Muscle of arm (tissue), 12 donors: ENCODE results near the gene MVD. TPM values are rescaled to one million over a fixed set of nuclear protein-coding genes. Genes with fewer than 3 reads are reported as not detected.

Source experiments
- DNase-seq: peaks from one replicate; pipeline ENCODE4 v3.0.0-alpha.2; 2013
- polyA plus RNA-seq, 12 donors: library from polyadenylated mRNA; unstranded; fragments of 120-200 nt; gene quantifications; one replicate each; pipeline ENCODE4 v1.2.1, GENCODE V29; 2013; ENCODE audit not compliant: insufficient read length in 12 of 12

The MVD gene
- polyA plus RNA-seq, 12 donors: 18.2 to 35.2 (median 24.3) TPM; not detected in 1

GRCh38 chr16:88643644-88643932, 19.3 kb downstream of the MVD start:
- no peak for DNase-seq

DNA sequence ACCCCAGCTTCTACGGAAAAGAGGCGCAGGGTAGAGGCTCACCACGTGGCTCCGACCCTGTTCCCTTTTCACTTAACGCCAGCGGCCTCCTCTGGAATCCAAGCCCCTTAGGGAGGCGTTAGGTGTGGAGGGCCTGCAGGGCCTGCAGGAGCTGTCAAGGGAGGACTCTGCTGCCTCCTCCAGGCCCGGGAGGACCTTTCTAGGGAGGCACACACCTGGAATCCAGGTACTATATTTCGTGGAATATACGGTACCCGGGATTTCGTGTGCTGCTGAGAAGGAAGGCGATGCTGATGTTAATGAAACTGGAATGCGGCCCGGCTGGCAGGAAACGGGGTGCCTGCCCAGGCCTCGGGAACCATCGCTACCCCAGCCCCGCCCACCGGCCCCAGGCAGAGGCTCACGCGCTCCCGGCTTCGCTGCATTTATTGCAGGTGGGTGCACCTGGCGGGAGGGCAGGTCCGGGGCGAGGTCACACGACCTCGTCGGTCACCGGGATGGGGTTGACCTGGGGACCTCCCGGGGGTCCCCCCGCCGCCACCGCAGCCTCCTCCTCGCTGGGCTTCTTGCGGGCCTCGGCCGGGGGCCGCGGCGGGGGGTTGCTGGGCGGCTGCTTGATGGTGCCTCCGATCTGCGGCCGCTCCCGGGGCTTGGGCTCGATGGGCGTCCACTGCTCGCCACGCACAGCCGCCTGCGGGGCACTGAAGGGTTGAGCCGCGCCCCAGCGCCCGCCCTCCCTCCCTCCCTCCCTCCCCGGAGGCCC, 19.8 kb downstream of the MVD start:
- no peak for DNase-seq

DNA sequence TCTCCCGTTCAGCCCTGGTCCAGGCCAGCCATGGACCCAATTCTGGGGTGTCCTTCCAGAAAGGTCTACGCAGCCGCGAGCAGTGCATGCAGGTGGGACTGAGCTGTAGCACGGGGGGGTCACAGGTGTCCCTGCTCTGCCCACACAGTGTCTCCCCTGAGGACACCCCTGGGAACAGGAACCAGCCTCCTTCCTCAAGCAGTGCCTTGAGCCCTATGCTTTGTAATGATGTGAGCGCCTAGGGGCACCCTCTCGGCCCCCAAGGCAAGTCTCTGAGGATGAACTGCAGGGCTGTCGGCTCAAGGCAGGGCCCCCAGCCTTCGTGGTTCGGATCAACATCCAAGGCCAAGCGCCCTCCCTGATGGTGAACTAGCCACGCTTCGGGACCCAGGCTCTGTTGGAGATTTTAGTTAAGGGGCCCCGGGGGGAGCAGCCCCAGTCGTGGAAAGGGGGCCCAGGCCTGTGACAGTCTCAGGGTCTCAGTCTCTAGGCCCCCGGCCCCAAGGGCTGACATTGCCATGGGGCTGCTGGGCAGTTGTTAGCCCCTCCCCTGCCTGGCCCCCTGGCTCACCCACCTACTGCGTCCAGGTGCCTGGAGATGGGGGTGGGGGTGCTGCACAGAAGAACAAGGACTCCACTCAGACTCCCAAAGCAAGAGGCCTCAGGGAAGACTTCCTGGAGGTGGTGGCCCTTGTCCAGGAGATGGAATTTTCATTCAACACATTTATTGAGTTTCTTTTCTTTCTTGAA, 22.2 kb downstream of the MVD start:
- no peak for DNase-seq

GRCh38 chr16:88640039-88640495, 22.8 kb downstream of the MVD start:
- DNase-seq: no peak

DNA sequence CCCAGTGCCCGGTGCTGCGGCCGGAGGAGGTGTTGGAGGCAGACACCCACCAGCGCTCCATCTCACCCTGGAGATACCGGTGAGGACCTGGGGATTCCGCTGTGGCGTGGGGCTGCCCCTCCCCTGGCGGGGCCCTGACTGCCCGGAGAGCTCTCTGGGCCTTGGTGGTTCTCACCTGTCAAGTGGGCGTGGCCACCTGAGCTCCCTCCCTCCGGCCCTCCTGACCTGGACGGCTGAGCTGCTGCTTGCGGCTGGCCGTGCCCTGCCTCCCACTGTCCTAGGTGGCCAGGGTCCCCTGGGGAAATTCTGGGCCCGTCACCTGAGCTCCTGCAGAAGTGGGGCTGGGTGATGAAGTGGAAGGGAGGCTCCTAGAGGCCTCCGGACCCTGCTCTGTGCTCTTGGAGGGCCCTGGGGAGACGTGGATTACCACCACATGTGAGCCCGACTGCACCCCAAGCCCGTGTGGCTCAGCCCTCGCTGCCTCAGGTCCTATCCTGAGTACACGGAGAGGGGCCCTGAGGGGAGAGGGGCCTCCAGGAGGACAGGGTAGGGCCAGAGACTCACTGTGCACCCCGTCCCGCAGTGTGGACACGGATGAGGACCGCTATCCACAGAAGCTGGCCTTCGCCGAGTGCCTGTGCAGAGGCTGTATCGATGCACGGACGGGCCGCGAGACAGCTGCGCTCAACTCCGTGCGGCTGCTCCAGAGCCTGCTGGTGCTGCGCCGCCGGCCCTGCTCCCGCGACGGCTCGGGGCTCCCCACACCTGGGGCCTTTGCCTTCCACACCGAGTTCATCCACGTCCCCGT, 23.5 kb downstream of the MVD start:
- no peak for DNase-seq

DNA sequence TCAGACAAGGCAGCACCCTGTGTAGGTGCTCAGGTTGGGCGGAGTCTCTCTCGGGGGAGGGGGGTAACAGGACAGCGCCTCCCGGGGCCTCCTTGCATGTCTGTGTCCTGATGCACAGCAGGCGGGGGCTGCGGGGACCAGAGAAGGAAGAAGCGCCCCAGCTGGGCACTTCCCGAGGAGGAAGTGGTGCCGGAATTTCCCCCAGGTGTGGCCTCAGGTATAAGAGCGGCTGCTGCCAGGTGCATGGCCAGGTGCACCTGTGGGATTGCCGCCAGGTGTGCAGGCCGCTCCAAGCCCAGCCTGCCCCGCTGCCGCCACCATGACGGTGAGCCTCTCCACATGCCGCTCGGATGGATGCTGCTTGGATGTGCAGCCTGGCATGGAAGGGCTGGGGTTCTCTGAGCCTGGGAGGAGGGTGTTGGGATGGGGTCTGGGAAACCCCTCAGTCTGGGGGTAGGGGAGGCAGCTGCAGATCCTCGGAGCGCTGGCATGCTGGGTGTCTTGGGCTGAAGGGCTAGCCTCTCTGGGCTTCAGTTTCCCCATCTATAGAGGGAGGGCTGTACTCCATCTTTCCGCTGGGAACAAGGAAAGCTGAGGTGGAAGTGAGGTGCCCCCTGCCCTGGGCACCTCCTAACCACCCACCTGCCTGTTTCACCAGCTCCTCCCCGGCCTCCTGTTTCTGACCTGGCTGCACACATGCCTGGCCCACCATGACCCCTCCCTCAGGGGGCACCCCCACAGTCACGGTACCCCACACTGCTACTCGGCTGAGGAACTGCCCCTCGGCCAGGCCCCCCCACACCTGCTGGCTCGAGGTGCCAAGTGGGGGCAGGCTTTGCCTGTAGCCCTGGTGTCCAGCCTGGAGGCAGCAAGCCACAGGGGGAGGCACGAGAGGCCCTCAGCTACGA, 24.3 kb downstream of the MVD start, which contains the start of gene IL17C:
Gene IL17C (plus strand): TSS at position 250 of the 908 bp plus-strand sequence. CDS start 70 bp downstream, at position 320.
- no peak for DNase-seq

DNA sequence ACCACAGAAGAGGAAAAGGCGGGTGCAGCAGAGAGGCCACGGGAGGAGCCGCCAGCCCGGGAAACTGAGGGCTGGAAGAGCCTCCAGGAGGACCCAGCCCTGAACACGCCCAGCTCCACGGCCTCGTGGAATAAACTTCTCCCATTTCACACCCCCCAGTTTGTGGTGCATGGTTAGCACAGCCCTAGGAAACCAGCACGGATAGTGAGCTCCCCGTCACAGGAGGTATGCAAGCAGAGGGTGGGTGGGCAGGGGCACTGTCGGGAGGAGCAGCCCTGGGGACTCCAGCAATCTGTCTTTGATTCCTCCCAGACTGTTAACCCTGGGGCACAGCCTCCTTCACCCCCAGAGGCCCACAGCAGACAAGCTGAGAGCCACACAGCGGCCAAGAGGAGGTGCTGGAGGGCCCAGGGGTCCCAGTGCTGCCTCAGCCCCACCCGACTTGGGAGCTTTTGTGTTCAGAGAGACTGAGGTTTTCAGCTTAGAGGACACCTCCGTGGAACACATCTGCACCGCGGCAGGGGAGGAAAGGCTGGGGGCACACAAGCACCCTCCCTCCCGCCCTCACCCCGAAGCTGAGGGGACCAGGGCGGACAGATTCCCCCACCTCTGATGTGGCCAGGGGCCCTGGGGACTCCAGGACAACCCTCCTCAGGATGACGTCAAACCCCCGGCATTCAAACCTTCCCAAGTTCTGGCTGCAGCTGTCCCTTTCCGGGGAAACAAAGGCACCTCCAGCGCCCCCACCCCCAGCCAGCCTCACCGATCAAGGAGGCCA, 26.2 kb downstream of the MVD start:
- no peak for DNase-seq

- no peak for DNase-seq
Observed at GRCh38 chr16:88635671-88636319, 27.1 kb downstream of the MVD start.

DNA sequence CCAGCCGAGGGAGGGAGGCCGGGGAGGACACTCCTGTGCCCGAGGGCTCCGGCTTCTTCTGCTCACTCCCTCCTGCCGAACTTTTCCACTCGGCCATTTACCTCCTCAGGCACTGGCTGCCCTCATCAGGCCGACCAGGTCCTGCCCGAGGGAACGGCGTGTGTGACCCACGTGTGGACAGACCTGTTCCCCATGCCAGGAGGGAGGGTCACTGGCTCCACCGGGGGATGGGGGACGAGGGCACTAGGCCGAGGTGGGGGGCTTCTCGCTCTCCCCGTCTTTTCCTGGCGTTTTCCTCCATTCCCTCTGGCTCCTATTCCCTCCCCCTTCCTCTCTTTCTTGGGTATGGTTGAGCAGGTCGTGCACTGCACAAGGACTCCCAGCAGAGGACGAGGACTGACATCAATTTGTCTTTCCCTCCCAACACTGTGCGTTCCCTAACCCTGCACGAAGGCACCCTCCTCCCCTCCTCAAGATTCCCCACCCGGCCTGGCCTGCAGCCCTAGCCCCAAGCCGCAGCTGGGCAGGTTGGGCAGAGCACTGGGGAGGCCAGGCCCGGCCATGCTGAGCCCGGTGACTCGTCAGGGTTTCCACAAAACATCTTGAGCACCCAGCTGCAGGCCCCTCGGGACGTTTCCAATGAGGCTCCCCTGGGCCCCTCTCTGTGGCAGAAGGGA, 27.8 kb downstream of the MVD start:
- DNase-seq: no peak

GRCh38 chr16:88634141-88634993, 28.5 kb downstream of the MVD start:
- DNase-seq: no peak

GRCh38 chr16:88633684-88634140, 29.2 kb downstream of the MVD start:
- no peak for DNase-seq

GRCh38 chr16:88632587-88632930, 30.3 kb downstream of the MVD start:
- DNase-seq: no peak

DNA sequence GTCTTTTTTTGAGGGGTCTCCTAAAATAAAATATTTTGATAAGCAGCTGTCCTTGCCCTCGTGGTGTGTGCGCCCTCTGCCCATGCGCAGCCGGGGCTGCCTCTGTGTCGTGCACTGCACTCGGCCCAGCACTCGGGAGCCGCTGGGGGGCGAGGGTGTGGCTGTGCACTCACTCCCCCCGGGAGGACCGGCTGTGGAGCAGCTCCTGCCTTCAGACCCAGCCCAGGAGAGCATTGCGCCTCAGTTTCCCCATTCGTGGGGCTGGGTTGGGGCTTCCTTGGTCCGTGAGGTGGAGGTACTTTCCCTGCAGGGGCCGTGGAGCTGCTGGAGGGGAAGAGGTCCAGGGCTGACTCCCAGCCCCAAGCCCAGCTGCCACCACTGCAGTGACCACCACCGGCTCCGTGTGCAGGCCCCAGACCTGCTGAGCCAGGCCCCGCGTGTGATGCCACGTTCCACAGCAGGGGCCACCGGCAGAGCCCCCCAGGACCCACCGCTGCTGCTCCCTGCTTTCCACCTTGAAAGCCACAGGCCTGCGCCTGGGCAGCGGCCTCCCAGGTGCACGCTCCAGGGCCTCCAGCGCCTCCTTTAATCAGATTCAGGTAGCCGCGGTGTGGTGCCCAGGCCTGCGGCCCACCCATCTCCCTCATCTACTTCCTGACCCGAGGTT, 30.8 kb downstream of the MVD start:
- DNase-seq: no peak

DNA sequence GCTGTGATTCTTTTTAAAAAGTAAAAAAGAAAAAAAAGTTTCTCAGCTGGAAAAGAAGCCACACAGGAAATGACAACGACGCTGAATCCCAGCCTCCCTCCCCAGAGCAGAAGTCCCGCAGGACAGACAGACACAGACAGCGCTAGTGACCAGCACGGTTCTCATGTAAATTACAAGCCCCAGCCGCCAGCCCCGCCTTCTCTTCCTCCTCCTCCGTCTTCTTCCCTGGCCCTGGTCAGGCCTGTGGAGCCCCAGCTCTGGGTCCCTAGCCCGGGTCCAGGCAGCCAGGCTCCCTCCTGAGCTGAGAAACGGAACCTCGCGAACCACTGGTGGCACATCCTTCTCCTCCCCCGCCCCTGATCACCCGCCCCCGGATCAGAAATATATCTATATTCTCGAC, 31.5 kb downstream of the MVD start:
- no peak for DNase-seq

- no peak for DNase-seq
Observed at GRCh38 chr16:88630941-88631340, 31.9 kb downstream of the MVD start.

DNA sequence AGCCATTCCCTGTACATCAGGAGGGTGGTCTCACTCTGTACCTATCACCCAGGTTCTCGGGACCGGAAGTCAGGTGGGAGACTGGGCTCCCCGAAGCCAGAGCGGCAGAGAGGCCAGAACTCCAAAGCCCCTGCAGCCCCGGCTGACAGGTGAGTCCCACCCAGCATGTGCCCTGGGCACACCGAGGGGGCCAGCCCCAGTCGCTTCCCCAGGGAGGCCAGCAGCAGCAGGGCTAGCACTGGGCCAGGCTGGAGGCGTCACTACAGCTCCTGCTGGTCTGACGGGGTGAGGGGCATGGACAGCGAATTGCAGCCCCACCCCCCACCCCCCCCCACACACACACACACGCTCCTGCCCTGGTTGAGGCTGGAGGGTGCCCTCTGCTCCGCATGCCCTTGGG, 32.5 kb downstream of the MVD start:
- no peak for DNase-seq

GRCh38 chr16:88629835-88630234, 33.1 kb downstream of the MVD start:
- no peak for DNase-seq

DNA sequence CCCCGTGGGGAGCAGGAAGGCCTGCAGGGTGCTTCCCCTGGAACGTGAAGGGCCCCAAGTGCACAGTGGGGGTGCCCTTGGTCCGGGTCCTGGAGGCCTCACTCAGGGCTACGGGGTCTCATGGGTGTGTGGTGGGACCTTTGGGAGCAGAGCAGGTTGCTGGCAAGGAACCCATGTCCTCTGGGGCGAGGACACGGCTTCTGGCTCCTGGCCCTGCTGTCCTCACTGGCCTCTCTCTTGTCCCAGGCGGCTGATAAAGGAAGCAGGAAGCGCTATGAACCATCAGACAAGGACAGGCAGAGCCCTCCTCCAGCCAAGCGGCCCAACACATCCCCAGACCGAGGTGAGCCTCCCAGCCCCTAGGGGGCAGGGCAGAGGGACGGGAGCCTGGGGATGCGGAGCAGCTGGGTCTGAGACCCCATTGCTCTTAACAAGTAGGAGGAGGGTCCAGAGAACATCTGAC, 34.3 kb downstream of the MVD start:
- DNase-seq: no peak
